GM12878 (cell line): ENCODE measurements around the gene PNLDC1. TPM values are rescaled to one million over a fixed set of nuclear protein-coding genes. Genes with fewer than 3 reads are reported as not detected.

Source experiments
- ATAC-seq: fragments of 200-7000 bp; cut with Tn5 transposase; 3 replicates; pipeline ENCODE4 v1.9.1; 2020; ENCODE audit warnings: mild to moderate bottlenecking, moderate library complexity
- BruUV-seq: library from RNA; stranded (reverse); fragments of 400-500 nt; replicated peaks from 2 replicates; lab custom pipeline; 2021; lab: Mats Ljungman, UMichigan
- CTCF ChIA-PET: fragments of 300-600 bp; sonication (Branson Sonifier 250); formaldehyde crosslinking; extraction: SDS; loops from one replicate; lab custom pipeline; 2021; ENCODE audit warnings: inconsistent platforms; lab: Yijun Ruan, JAX
- POLR2A ChIA-PET: fragments of 350-600 bp; formaldehyde crosslinking; extraction: SDS; loops from one replicate; lab custom pipeline; 2021; ENCODE audit warnings: inconsistent platforms; lab: Charles Lee
- RAD21 ChIA-PET: fragments of 300-600 bp; sonication (Branson Sonifier 250); formaldehyde crosslinking; loops from one replicate; lab custom pipeline; 2023; ENCODE audit warnings: antibody characterized with exemption; ENCODE audit not compliant: unreplicated experiment; lab: Charles Lee
- SMC1A ChIA-PET: fragments of 300-600 bp; sonication (Branson Sonifier 250); formaldehyde crosslinking; loops from one replicate; lab custom pipeline; 2023; ENCODE audit not compliant: unreplicated experiment, uncharacterized antibody; lab: Charles Lee
- DNase-seq: peaks from one replicate; pipeline ENCODE4 v3.0.0-alpha.2; 2011; ENCODE audit warnings: low read depth, low spot score
- FAIRE-seq: peaks from 3 replicates; lab custom pipeline; 2011; peaks lifted over from hg19 to GRCh38; lab: Jason Lieb, UNC
- H2AFZ ChIP-seq: 2 replicates; pipeline ENCODE4 v1.6.0; 2011; ENCODE audit warnings: low read depth, low read length, control low read depth; ENCODE audit not compliant: control insufficient read depth
- H3K27ac ChIP-seq: 2 replicates; pipeline ENCODE4 v1.5.1; 2011; ENCODE audit warnings: control low read depth; ENCODE audit not compliant: control insufficient read depth, insufficient read depth
- H3K27me3 ChIP-seq, 2 experiments: replicated peaks in 1 of 2; 2 replicates each; pipeline versions ENCODE4 v1.6.0 to v1.6.1; 2011; ENCODE audit warnings: low read length in 1 of 2; ENCODE audit not compliant: control insufficient read depth in 2 of 2, insufficient read depth in 2 of 2
- H3K36me3 ChIP-seq, 2 experiments: 2 replicates each; pipeline ENCODE4 v1.5.1; 2011; ENCODE audit warnings: low read length in 1 of 2; ENCODE audit not compliant: control insufficient read depth in 2 of 2, insufficient read depth in 2 of 2
- H3K4me1 ChIP-seq: 2 replicates; pipeline ENCODE4 v1.6.1; 2011; ENCODE audit warnings: mild to moderate bottlenecking, low read length, moderate library complexity, mixed read lengths; ENCODE audit not compliant: control insufficient read depth, insufficient read depth
- H3K4me2 ChIP-seq: 2 replicates; pipeline ENCODE4 v1.6.0; 2011; ENCODE audit warnings: control low read depth; ENCODE audit not compliant: control insufficient read depth, insufficient read depth
- H3K4me3 ChIP-seq: fragments of 200-600 bp; sonication (generic); 2 replicates; pipeline ENCODE4 v1.5.1; 2016
- H3K79me2 ChIP-seq: 2 replicates; pipeline ENCODE4 v1.6.0; 2011; ENCODE audit warnings: low read length; ENCODE audit not compliant: control insufficient read depth, insufficient read depth
- H3K9ac ChIP-seq: 2 replicates; pipeline ENCODE4 v1.8.0; 2011; ENCODE audit warnings: low read length, control low read depth, mixed read lengths; ENCODE audit not compliant: control insufficient read depth, insufficient read depth
- H3K9me3 ChIP-seq: replicated peaks from 3 replicates; pipeline ENCODE4 v1.5.1; 2011; ENCODE audit warnings: mild to moderate bottlenecking, low read length; ENCODE audit not compliant: control insufficient read depth, insufficient read depth
- H4K20me1 ChIP-seq: 2 replicates; pipeline ENCODE4 v1.6.0; 2011; ENCODE audit not compliant: control insufficient read depth, insufficient read depth
- WGBS: methylation state at CpG from one replicate; pipeline ENCODE4 v1.1.6; 2016; ENCODE audit warnings: low lambda C conversion rate; ENCODE audit not compliant: insufficient replicate concordance, insufficient coverage; ENCODE audit errors: missing lambda C conversion rate; 5-methylcytosine and 5-hydroxymethylcytosine counted together
- in situ Hi-C: fragments of 300-500 bp; cut with MboI; formaldehyde crosslinking; loops from 9 replicates; pipeline ENCODE4 v1.14.3; 2018; ENCODE audit warnings: mixed read lengths
- intact Hi-C: fragments of 100-400 bp; cut with micrococcal nuclease; formaldehyde crosslinking; loops from one replicate; pipeline ENCODE4 v1.14.2; 2022; ENCODE audit not compliant: unreplicated experiment
- polyA plus RNA-seq, 11 experiments: library from polyadenylated mRNA; depleted of rRNA in 4 of 11; unstranded in 6 of 11; stranded (reverse) in 5 of 11; fragments of >200 nt; fragmentation: Nextera tagmentation in 4 of 11; fragmentation: Illumina TruSeq in 1 of 11; extraction: Ambion mirVana in 4 of 11; extraction: Trizol in 1 of 11; gene quantifications; 1 replicate in 1 of 11; 2 replicates in 10 of 11; pipeline versions ENCODE4 v1.2.1 to v1.2.3, GENCODE V29; 2011 to 2016; ENCODE audit warnings: inconsistent platforms in 2 of 11, missing spikeins in 2 of 11, low read depth in 1 of 11
- total RNA-seq, 4 experiments: library from RNA; depleted of rRNA in 3 of 4; stranded (reverse); fragments of >200 nt in 3 of 4; fragmentation: Illumina TruSeq in 1 of 4; extraction: Trizol in 1 of 4; gene quantifications; 2 replicates each; pipeline versions ENCODE4 v1.2.1 to v1.2.3, GENCODE V29; 2013 to 2021
- TF ChIP-seq, protein P1 (sequence below): IDR thresholded peaks from 2 replicates; pipeline ENCODE4 v1.6.1; 2012; ENCODE audit warnings: improper control_type of control experiment, low read depth, low read length; ENCODE audit not compliant: insufficient replicate concordance
- TF ChIP-seq, protein P2 (sequence below): fragments of 450-650 bp; IDR thresholded peaks from 2 replicates; pipeline ENCODE4 v1.6.1; 2018; ENCODE audit warnings: mild to moderate bottlenecking, low read depth, moderate library complexity; ENCODE audit not compliant: partially characterized antibody

Gene PNLDC1
- total and polyA plus RNA-seq, 10 of the 15 experiments (the other 5 are each of a cell fraction or from before 2014, with no cell fraction given) = 0.06 to 0.25 (median 0.09) TPM; not detected in 2

DNA sequence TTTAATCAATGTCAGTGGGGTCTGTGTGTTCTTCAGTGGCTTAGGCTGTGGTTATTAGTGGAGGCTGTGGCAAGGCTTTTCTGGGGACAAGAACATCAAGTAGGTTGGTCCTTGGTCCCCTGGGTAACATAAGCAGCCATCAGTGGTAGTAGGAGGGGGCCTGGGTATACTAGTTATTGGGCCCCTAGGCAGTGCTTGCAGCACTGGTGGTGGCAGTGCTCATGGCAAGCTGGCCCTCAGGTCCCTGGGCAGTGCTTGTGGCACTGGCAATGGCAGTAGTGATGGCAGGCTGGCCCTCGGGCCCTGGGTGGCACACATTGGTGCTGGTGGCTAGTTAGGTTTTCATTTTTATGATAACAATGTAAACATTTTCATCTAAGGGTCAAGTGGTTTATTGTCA lies 58.2 kb downstream of the PNLDC1 start:
- 0% methylated on average over 1 of the region's 1 CpG for WGBS
- TF ChIP-seq, protein P1, sequence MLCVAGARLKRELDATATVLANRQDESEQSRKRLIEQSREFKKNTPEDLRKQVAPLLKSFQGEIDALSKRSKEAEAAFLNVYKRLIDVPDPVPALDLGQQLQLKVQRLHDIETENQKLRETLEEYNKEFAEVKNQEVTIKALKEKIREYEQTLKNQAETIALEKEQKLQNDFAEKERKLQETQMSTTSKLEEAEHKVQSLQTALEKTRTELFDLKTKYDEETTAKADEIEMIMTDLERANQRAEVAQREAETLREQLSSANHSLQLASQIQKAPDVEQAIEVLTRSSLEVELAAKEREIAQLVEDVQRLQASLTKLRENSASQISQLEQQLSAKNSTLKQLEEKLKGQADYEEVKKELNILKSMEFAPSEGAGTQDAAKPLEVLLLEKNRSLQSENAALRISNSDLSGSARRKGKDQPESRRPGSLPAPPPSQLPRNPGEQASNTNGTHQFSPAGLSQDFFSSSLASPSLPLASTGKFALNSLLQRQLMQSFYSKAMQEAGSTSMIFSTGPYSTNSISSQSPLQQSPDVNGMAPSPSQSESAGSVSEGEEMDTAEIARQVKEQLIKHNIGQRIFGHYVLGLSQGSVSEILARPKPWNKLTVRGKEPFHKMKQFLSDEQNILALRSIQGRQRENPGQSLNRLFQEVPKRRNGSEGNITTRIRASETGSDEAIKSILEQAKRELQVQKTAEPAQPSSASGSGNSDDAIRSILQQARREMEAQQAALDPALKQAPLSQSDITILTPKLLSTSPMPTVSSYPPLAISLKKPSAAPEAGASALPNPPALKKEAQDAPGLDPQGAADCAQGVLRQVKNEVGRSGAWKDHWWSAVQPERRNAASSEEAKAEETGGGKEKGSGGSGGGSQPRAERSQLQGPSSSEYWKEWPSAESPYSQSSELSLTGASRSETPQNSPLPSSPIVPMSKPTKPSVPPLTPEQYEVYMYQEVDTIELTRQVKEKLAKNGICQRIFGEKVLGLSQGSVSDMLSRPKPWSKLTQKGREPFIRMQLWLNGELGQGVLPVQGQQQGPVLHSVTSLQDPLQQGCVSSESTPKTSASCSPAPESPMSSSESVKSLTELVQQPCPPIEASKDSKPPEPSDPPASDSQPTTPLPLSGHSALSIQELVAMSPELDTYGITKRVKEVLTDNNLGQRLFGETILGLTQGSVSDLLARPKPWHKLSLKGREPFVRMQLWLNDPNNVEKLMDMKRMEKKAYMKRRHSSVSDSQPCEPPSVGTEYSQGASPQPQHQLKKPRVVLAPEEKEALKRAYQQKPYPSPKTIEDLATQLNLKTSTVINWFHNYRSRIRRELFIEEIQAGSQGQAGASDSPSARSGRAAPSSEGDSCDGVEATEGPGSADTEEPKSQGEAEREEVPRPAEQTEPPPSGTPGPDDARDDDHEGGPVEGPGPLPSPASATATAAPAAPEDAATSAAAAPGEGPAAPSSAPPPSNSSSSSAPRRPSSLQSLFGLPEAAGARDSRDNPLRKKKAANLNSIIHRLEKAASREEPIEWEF = no peak
- TF ChIP-seq, protein P2, sequence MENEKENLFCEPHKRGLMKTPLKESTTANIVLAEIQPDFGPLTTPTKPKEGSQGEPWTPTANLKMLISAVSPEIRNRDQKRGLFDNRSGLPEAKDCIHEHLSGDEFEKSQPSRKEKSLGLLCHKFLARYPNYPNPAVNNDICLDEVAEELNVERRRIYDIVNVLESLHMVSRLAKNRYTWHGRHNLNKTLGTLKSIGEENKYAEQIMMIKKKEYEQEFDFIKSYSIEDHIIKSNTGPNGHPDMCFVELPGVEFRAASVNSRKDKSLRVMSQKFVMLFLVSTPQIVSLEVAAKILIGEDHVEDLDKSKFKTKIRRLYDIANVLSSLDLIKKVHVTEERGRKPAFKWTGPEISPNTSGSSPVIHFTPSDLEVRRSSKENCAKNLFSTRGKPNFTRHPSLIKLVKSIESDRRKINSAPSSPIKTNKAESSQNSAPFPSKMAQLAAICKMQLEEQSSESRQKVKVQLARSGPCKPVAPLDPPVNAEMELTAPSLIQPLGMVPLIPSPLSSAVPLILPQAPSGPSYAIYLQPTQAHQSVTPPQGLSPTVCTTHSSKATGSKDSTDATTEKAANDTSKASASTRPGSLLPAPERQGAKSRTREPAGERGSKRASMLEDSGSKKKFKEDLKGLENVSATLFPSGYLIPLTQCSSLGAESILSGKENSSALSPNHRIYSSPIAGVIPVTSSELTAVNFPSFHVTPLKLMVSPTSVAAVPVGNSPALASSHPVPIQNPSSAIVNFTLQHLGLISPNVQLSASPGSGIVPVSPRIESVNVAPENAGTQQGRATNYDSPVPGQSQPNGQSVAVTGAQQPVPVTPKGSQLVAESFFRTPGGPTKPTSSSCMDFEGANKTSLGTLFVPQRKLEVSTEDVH = no peak
- Histone ChIP-seq H2AFZ (no peak overlapping the region), H3K9ac (no peak overlapping the region), H3K36me3 (no peaks in the 10 kb centered on the region), H3K4me2 (no peak overlapping the region), H3K4me1 (no peaks in the 10 kb centered on the region), H3K27ac (no peak overlapping the region), H3K4me3 (no peak overlapping the region), H3K9me3 (no peaks in the 10 kb centered on the region; the same call in 2 of the 3 replicates), H3K79me2 (no peaks in the 10 kb centered on the region), H3K27me3 (no peaks in the 10 kb centered on the region; a peak in 1 of 4 replicates), H4K20me1 (no peaks in the 10 kb centered on the region)
- no TSS peak for BruUV-seq
- no peak for ATAC-seq
- in situ Hi-C loops (no loop called here), intact Hi-C loops (no loop called here)
- RAD21 ChIA-PET = no interaction called here
- CTCF ChIA-PET = no interaction called here
- FAIRE-seq = no peak
- POLR2A ChIA-PET = interaction anchor here (0.5 kb wide), 1 partner anchor 74 kb away, joined by 4 read pairs; no protein-coding TSS in a partner anchor
- SMC1A ChIA-PET = interaction anchor here (1.2 kb wide), 1 partner anchor 25 kb away, joined by 3 read pairs; no protein-coding TSS in a partner anchor
- no peak for DNase-seq
